Kasumi-1 (cell line): Measurements from ENCODE around the gene CCDC181.
A peak's percentile ranks its signal among the peaks of the same experiment; 100 is the strongest.

Source experiments
- DNase-seq, 2 experiments: peaks; one replicate each; lab custom pipeline; 2025; lab: John Stamatoyannopoulos, UW

Gene CCDC181

GRCh38 chr1:169395955-169396354 lies 31.3 kb downstream of the CCDC181 start:
- no peak for DNase-seq

- DNase-seq, result peak; percentile 49 to 51
These were observed 34.9 kb downstream of the CCDC181 start for GRCh38 chr1:169392406-169392805.

- DNase-seq, result no peak
These were observed 37.0 kb downstream of the CCDC181 start for GRCh38 chr1:169390303-169390702.

GRCh38 chr1:169387399-169387798 lies 39.9 kb downstream of the CCDC181 start:
- DNase-seq, result no peak

- no peak for DNase-seq
These were observed 43.8 kb downstream of the CCDC181 start for GRCh38 chr1:169383449-169383848.

GRCh38 chr1:169381162-169381561 lies 46.1 kb downstream of the CCDC181 start:
- DNase-seq, result no peak

GRCh38 chr1:169371404-169371803 lies 55.9 kb downstream of the CCDC181 start:
- peak; percentile 79 to 87 for DNase-seq

- peak; percentile 44 to 52 for DNase-seq
These were observed 58.9 kb downstream of the CCDC181 start for GRCh38 chr1:169368406-169368769.

- peak; percentile 97 to 98 for DNase-seq
These were observed 59.4 kb downstream of the CCDC181 start, which contains the start of the genes BLZF1 and NME7 for GRCh38 chr1:169367686-169368405. Gene BLZF1, plus strand, starts transcription at chr1:169368195. Its CDS starts 1,328 bp downstream, at chr1:169369523. Gene NME7, minus strand, starts transcription at chr1:169367797. Its CDS starts 87 bp downstream, at chr1:169367710.

GRCh38 chr1:169367096-169367685 lies 60.1 kb downstream of the CCDC181 start:
- no peak for DNase-seq

- no peak for DNase-seq
These were observed 62.3 kb downstream of the CCDC181 start for GRCh38 chr1:169364948-169365347.

- no peak for DNase-seq
These were observed 64.1 kb downstream of the CCDC181 start for GRCh38 chr1:169363046-169363730.

GRCh38 chr1:169361281-169361680 lies 66.0 kb downstream of the CCDC181 start:
- DNase-seq, result no peak

GRCh38 chr1:169360415-169360814 lies 66.9 kb downstream of the CCDC181 start:
- no peak for DNase-seq

GRCh38 chr1:169348383-169349036 lies 78.8 kb downstream of the CCDC181 start:
- peak; percentile 62 to 76 for DNase-seq

- no peak for DNase-seq
These were observed 79.4 kb downstream of the CCDC181 start for GRCh38 chr1:169347688-169348382.

GRCh38 chr1:169346036-169346589 lies 81.2 kb downstream of the CCDC181 start:
- DNase-seq, result no peak

GRCh38 chr1:169345511-169345910 lies 81.8 kb downstream of the CCDC181 start:
- no peak for DNase-seq
